Measurements from ENCODE around the gene GNB1L. TPM values are rescaled to one million over a fixed set of nuclear protein-coding genes. Genes with fewer than 3 reads are reported as not detected.

Gene GNB1L
- polyA plus RNA-seq, 3 donors = 3.4 to 6.0 (median 4.8) TPM

- H2AFZ ChIP-seq (ENCODE audit: insufficient read depth, low read depth, low read length, poor library complexity, severe bottlenecking) = no peak overlapping the region
- Mint-ChIP-seq H3K27ac (no peak overlapping the region), H3K27me3 (ENCODE audit: low read depth in 3 of 3) (peaks cover 24 to 54% (median 33%) of the 10 kb centered on the region in 3 donors), H3K4me3 (no peak overlapping the region), H3K9me3 (peaks cover 0 to 10% (median 0%) of the 10 kb centered on the region in 7 donors), H3K36me3 (no peaks in the 10 kb centered on the region), H3K4me1 (no peaks in the 10 kb centered on the region)
- H3K27ac ChIP-seq (ENCODE audit: low read depth in 1 of 2, low read length in 2 of 2) = no peak overlapping the region
- no peaks in the 10 kb centered on the region for H3K36me3 ChIP-seq (replicated peaks in 1 of 2; ENCODE audit: control insufficient read depth in 1 of 2, insufficient read depth in 2 of 2, low read length in 2 of 2)
- H3K9ac ChIP-seq (ENCODE audit: insufficient read depth, low read length, poor library complexity, severe bottlenecking) = no peak overlapping the region
- 98% methylated on average over 7 of the region's 12 CpGs for WGBS (ENCODE audit: insufficient coverage)
- H4K20me1 ChIP-seq (ENCODE audit: insufficient read depth, low read length) = no peaks in the 10 kb centered on the region
- H3K9me3 ChIP-seq (replicated peaks in 1 of 2; ENCODE audit: control insufficient read depth in 1 of 2, insufficient read depth in 1 of 2, low read length in 2 of 2) = peaks cover 0 to 8% of the 10 kb centered on the region in 2 donors
- no peak overlapping the region for H3K4me2 ChIP-seq (replicated peaks; ENCODE audit: extremely low read depth, low read length, poor library complexity, severe bottlenecking)
- H3K4me3 ChIP-seq (replicated peaks in 1 of 3; ENCODE audit: low read depth in 2 of 3, low read length in 3 of 3) = no peak overlapping the region
- H3K4me1 ChIP-seq (ENCODE audit: control insufficient read depth in 1 of 2, insufficient read depth in 2 of 2, low read length in 2 of 2) = no peaks in the 10 kb centered on the region
- intact Hi-C loops (cut with micrococcal nuclease) = no loop called here
- no peaks in the 10 kb centered on the region for H3K79me2 ChIP-seq (ENCODE audit: insufficient read depth, low read length)
- DNase-seq = no peak
- peaks cover 11 to 36% of the 10 kb centered on the region in 2 donors for H3K27me3 ChIP-seq (ENCODE audit: control insufficient read depth in 2 of 2, insufficient read depth in 2 of 2, low read length in 2 of 2)
- TF ChIP-seq CTCF (IDR thresholded peaks at IDR 0.05) = no peak
Measured at GRCh38 chr22:19749876-19750275, 104.8 kb downstream of the GNB1L start.

- Histone ChIP-seq H3K4me3 (replicated peaks in 1 of 3; ENCODE audit: low read depth in 2 of 3, low read length in 3 of 3) (no peak overlapping the region), H3K9ac (ENCODE audit: insufficient read depth, low read length, poor library complexity, severe bottlenecking) (no peak overlapping the region), H3K79me2 (ENCODE audit: insufficient read depth, low read length) (no peaks in the 10 kb centered on the region), H3K9me3 (replicated peaks in 1 of 2; ENCODE audit: control insufficient read depth in 1 of 2, insufficient read depth in 1 of 2, low read length in 2 of 2) (peaks cover 0 to under 1% of the 10 kb centered on the region in 2 donors), H3K4me2 (replicated peaks; ENCODE audit: extremely low read depth, low read length, poor library complexity, severe bottlenecking) (no peak overlapping the region), H4K20me1 (ENCODE audit: insufficient read depth, low read length) (no peaks in the 10 kb centered on the region), H2AFZ (ENCODE audit: insufficient read depth, low read depth, low read length, poor library complexity, severe bottlenecking) (no peak overlapping the region), H3K4me1 (ENCODE audit: control insufficient read depth in 1 of 2, insufficient read depth in 2 of 2, low read length in 2 of 2) (no peaks in the 10 kb centered on the region), H3K27ac (ENCODE audit: low read depth in 1 of 2, low read length in 2 of 2) (no peak overlapping the region), H3K27me3 (ENCODE audit: control insufficient read depth in 2 of 2, insufficient read depth in 2 of 2, low read length in 2 of 2) (peaks cover 6 to 29% of the 10 kb centered on the region in 2 donors), H3K36me3 (replicated peaks in 1 of 2; ENCODE audit: control insufficient read depth in 1 of 2, insufficient read depth in 2 of 2, low read length in 2 of 2) (no peaks in the 10 kb centered on the region)
- Mint-ChIP-seq H3K9me3 (peaks cover 0 to 3% (median 0%) of the 10 kb centered on the region in 7 donors), H3K27ac (no peak overlapping the region), H3K36me3 (no peaks in the 10 kb centered on the region), H3K4me1 (no peaks in the 10 kb centered on the region), H3K27me3 (ENCODE audit: low read depth in 3 of 3) (peaks cover 16 to 47% (median 25%) of the 10 kb centered on the region in 3 donors), H3K4me3 (no peak overlapping the region)
- no peak for DNase-seq
- 85% methylated on average over 14 of the region's 15 CpGs for WGBS (ENCODE audit: insufficient coverage)
- intact Hi-C loops (cut with micrococcal nuclease) = no loop called here
- TF ChIP-seq CTCF (IDR thresholded peaks at IDR 0.05) = no peak
Measured at GRCh38 chr22:19748991-19749664, 105.5 kb downstream of the GNB1L start.
